Measurements from ENCODE around the gene DDX59. TPM values are rescaled to one million over a fixed set of nuclear protein-coding genes. Genes with fewer than 3 reads are reported as not detected.

DDX59 gene
- 17.1 and 19.0 TPM in 2 replicates for total RNA-seq (ENCODE audit: low replicate concordance)
- long read RNA-seq, transcript DDX59-201 (8 exons, 2,289 nt): major isoform, 12 of 58 reads
- long read RNA-seq, partial matches to known transcripts: 27 of 58 reads
- long read RNA-seq, other reads (novel, unspliced or antisense): 19 of 58 reads

- Mint-ChIP-seq H3K4me3 (peak within 1 kb of the TSS; percentile 98), H3K36me3 (peaks cover 21% of the 10 kb centered on the region), H3K9me3 (no peaks in the 10 kb centered on the region), H3K27me3 (no peaks in the 10 kb centered on the region), H3K27ac (peak within 1 kb of the TSS; percentile 97), H3K4me1 (ENCODE audit: unreplicated experiment) (peaks cover 26% of the 10 kb centered on the region)
- DNase-seq (ENCODE audit: extremely low spot score, unreplicated experiment): peak; percentile 96
- no peak for TF ChIP-seq CTCF (conservative IDR thresholded peaks at IDR 0.05)
These were observed at the start of gene DDX59 for GRCh38 chr1:200669314-200670241. DDX59 (minus strand) TSS chr1:200669907; CDS start chr1:200666740, 3,167 bp downstream.

GRCh38 chr1:200714504-200715187, 44.9 kb upstream of the DDX59 start:
- no peaks in the 10 kb centered on the region for H3K36me3 Mint-ChIP-seq
- H3K4me1 Mint-ChIP-seq (ENCODE audit: unreplicated experiment): peaks cover 8% of the 10 kb centered on the region
- no peak for TF ChIP-seq CTCF (conservative IDR thresholded peaks at IDR 0.05)
- H3K27me3 Mint-ChIP-seq: no peaks in the 10 kb centered on the region
- no peak overlapping the region for H3K4me3 Mint-ChIP-seq
- peaks cover 4% of the 10 kb centered on the region for H3K9me3 Mint-ChIP-seq
- H3K27ac Mint-ChIP-seq: no peak overlapping the region
- DNase-seq (ENCODE audit: extremely low spot score, unreplicated experiment): no peak

GRCh38 chr1:200710166-200710565, 40.5 kb upstream of the DDX59 start:
- peaks cover 4% of the 10 kb centered on the region for H3K9me3 Mint-ChIP-seq
- no peak overlapping the region for H3K27ac Mint-ChIP-seq
- H3K4me1 Mint-ChIP-seq (ENCODE audit: unreplicated experiment): peaks cover 8% of the 10 kb centered on the region
- H3K36me3 Mint-ChIP-seq: no peaks in the 10 kb centered on the region
- H3K4me3 Mint-ChIP-seq: no peak overlapping the region
- DNase-seq (ENCODE audit: extremely low spot score, unreplicated experiment): no peak
- no peaks in the 10 kb centered on the region for H3K27me3 Mint-ChIP-seq
- TF ChIP-seq CTCF (conservative IDR thresholded peaks at IDR 0.05): no peak

GRCh38 chr1:200708769-200709168, 39.1 kb upstream of the DDX59 start:
- DNase-seq (ENCODE audit: extremely low spot score, unreplicated experiment): no peak
- no peak for TF ChIP-seq CTCF (conservative IDR thresholded peaks at IDR 0.05)
- Mint-ChIP-seq H3K36me3 (no peaks in the 10 kb centered on the region), H3K4me1 (ENCODE audit: unreplicated experiment) (peaks cover 8% of the 10 kb centered on the region), H3K9me3 (peaks cover 4% of the 10 kb centered on the region), H3K27ac (no peak overlapping the region), H3K4me3 (no peak overlapping the region), H3K27me3 (no peaks in the 10 kb centered on the region)

GRCh38 chr1:200708161-200708560, 38.5 kb upstream of the DDX59 start:
- no peak overlapping the region for H3K27ac Mint-ChIP-seq
- no peaks in the 10 kb centered on the region for H3K36me3 Mint-ChIP-seq
- H3K4me3 Mint-ChIP-seq: no peak overlapping the region
- peaks cover 4% of the 10 kb centered on the region for H3K9me3 Mint-ChIP-seq
- peaks cover 8% of the 10 kb centered on the region for H3K4me1 Mint-ChIP-seq (ENCODE audit: unreplicated experiment)
- DNase-seq (ENCODE audit: extremely low spot score, unreplicated experiment): no peak
- no peaks in the 10 kb centered on the region for H3K27me3 Mint-ChIP-seq
- TF ChIP-seq CTCF (conservative IDR thresholded peaks at IDR 0.05): no peak

Measured in type B pancreatic cell (in vitro differentiated cells).